Naive B cell (primary cell): ENCODE measurements around the gene CACNB4. TPM values are rescaled to one million over a fixed set of nuclear protein-coding genes. Genes with fewer than 3 reads are reported as not detected.
"Not testable (repeated sequence)": the region's sequence is repeated elsewhere in the genome, so short reads cannot be mapped to it uniquely, and the experiment has no call there.

Experiments used
- ATAC-seq, 2 donors: fragments of 150-1000 bp; cut with Tn5 transposase; 2 replicates each; pipeline ENCODE4 v1.10.0; 2021; ENCODE audit warnings: low read depth in 2 of 2, mild to moderate bottlenecking in 2 of 2, moderate library complexity in 2 of 2
- DNase-seq: peaks from one replicate; pipeline ENCODE4 v3.0.0; 2022
- H3K27ac Mint-ChIP-seq, 6 donors: one replicate each; pipeline ENCODE4 v1.8.0; 2020 to 2022; ENCODE audit warnings: mild to moderate bottlenecking in 6 of 6, mixed read lengths in 6 of 6, moderate library complexity in 5 of 6, inconsistent platforms in 2 of 6
- H3K27me3 Mint-ChIP-seq, 3 donors: one replicate each; pipeline ENCODE4 v1.8.0; 2021 to 2022; ENCODE audit warnings: mixed read lengths in 3 of 3, mild to moderate bottlenecking in 1 of 3
- H3K36me3 Mint-ChIP-seq, 2 donors: one replicate each; pipeline ENCODE4 v1.8.0; 2020 to 2022; ENCODE audit warnings: mixed read lengths in 2 of 2, inconsistent platforms in 1 of 2, mild to moderate bottlenecking in 1 of 2
- H3K4me1 Mint-ChIP-seq, 3 donors: one replicate each; pipeline ENCODE4 v1.8.0; 2020 to 2022; ENCODE audit warnings: mixed read lengths in 3 of 3, inconsistent platforms in 1 of 3, mild to moderate bottlenecking in 1 of 3, moderate library complexity in 1 of 3
- H3K4me3 Mint-ChIP-seq, 8 donors: one replicate each; pipeline ENCODE4 v1.8.0; 2020 to 2022; ENCODE audit warnings: mild to moderate bottlenecking in 8 of 8, mixed read lengths in 8 of 8, moderate library complexity in 8 of 8, inconsistent platforms in 2 of 8
- H3K9me3 Mint-ChIP-seq, 7 donors: one replicate each; pipeline ENCODE4 v1.8.0; 2020 to 2022; ENCODE audit warnings: mixed read lengths in 7 of 7, mild to moderate bottlenecking in 5 of 7, inconsistent platforms in 2 of 7, moderate library complexity in 1 of 7
- polyA plus RNA-seq, 6 donors: library from polyadenylated mRNA; unstranded; fragments of 300-500 nt; fragmentation: Illumina TruSeq; gene quantifications; one replicate each; pipeline ENCODE4 v1.2.3, GENCODE V29; 2021; ENCODE audit warnings: low read depth in 6 of 6

Gene CACNB4
- polyA plus RNA-seq = 1 to 10 TPM in 1 of 6 donors, under 1 TPM in 1, not detected in 4; 0.10 to 3.2 TPM

GRCh38 chr2:152098496-152099366, at the start of gene CACNB4:
CACNB4 (minus strand) TSS chr2:152099044.
- ATAC-seq (peak; percentile 49 to 59), DNase-seq (peak; percentile 4)
- Mint-ChIP-seq H3K4me1 (peaks cover 17 to 27% (median 21%) of the 10 kb centered on the region in 3 donors), H3K36me3 (no peaks in the 10 kb centered on the region), H3K9me3 (no peaks in the 10 kb centered on the region), H3K27ac (peak within 1 kb of the TSS in 4 of 6 donors; percentile 38 to 88 (median 72)), H3K4me3 (peak within 1 kb of the TSS; percentile 84 to 97 (median 88)), H3K27me3 (peaks cover 26 to 34% (median 34%) of the 10 kb centered on the region in 3 donors)

- ATAC-seq (no peak), DNase-seq (no peak)
- peaks cover 8 to 13% of the 10 kb centered on the region in 2 donors for H3K36me3 Mint-ChIP-seq
- no peak overlapping the region for H3K4me3 Mint-ChIP-seq
- peak overlapping the region in 2 of 6 donors; percentile 12 to 45 for H3K27ac Mint-ChIP-seq
- no peaks in the 10 kb centered on the region for H3K27me3 Mint-ChIP-seq
- H3K9me3 Mint-ChIP-seq = no peaks in the 10 kb centered on the region
- H3K4me1 Mint-ChIP-seq = no peaks in the 10 kb centered on the region
These were observed 35.8 kb upstream of the CACNB4 start for GRCh38 chr2:152134488-152135280.

- Mint-ChIP-seq H3K27ac (peak overlapping the region in 1 of 6 donors; percentile 53), H3K4me1 (no peaks in the 10 kb centered on the region), H3K27me3 (no peaks in the 10 kb centered on the region), H3K9me3 (no peaks in the 10 kb centered on the region), H3K4me3 (no peak overlapping the region), H3K36me3 (peaks cover 7 to 8% of the 10 kb centered on the region in 2 donors)
- DNase-seq = no peak
- ATAC-seq = no peak
These were observed 33.5 kb upstream of the CACNB4 start for GRCh38 chr2:152132306-152132705.

GRCh38 chr2:152127628-152128027, 28.8 kb upstream of the CACNB4 start:
- no peak for ATAC-seq
- H3K4me3 Mint-ChIP-seq = no peak overlapping the region
- no peaks in the 10 kb centered on the region for H3K9me3 Mint-ChIP-seq
- H3K27me3 Mint-ChIP-seq = no peaks in the 10 kb centered on the region
- peaks cover 8 to 22% of the 10 kb centered on the region in 2 donors for H3K36me3 Mint-ChIP-seq
- H3K27ac Mint-ChIP-seq = no peak overlapping the region
- DNase-seq = no peak
- H3K4me1 Mint-ChIP-seq = no peaks in the 10 kb centered on the region

DNA sequence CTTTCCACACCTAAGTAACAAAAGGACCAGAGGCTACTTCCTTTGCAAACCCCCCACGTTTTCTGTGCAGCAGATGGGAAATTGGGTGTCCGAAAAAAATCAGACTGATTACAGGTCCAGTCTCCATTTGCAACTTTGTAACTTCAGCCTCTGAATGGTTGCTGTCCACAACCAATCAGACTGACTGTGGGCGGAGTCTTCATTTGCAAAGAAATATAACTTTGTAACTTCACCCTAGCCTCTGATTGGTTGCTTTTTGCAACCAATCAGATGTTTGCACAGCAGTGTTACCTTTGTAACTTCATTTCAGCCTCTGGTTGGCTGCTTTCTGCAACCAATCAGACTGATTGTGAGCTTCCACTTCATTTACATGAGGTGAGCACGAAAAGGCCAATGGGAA, 27.8 kb upstream of the CACNB4 start:
- H3K36me3 Mint-ChIP-seq = peaks cover 1 to 15% of the 10 kb centered on the region in 2 donors
- H3K4me1 Mint-ChIP-seq = no peaks in the 10 kb centered on the region
- no peak overlapping the region for H3K4me3 Mint-ChIP-seq
- no peaks in the 10 kb centered on the region for H3K9me3 Mint-ChIP-seq
- no peaks in the 10 kb centered on the region for H3K27me3 Mint-ChIP-seq
- ATAC-seq (no peak), DNase-seq (no peak)
- no peak overlapping the region for H3K27ac Mint-ChIP-seq

- Mint-ChIP-seq H3K36me3 (peaks cover 0 to 19% of the 10 kb centered on the region in 2 donors), H3K4me3 (no peak overlapping the region), H3K27me3 (no peaks in the 10 kb centered on the region), H3K9me3 (no peaks in the 10 kb centered on the region), H3K27ac (no peak overlapping the region), H3K4me1 (no peaks in the 10 kb centered on the region)
- no peak for DNase-seq
- no peak for ATAC-seq
These were observed 23.3 kb upstream of the CACNB4 start for GRCh38 chr2:152122161-152122560.

GRCh38 chr2:152120430-152120829, 21.6 kb upstream of the CACNB4 start:
- Mint-ChIP-seq H3K36me3 (peaks cover 0 to 23% of the 10 kb centered on the region in 2 donors), H3K9me3 (no peaks in the 10 kb centered on the region), H3K4me1 (no peaks in the 10 kb centered on the region), H3K27ac (peak overlapping the region in 1 of 6 donors; percentile 16), H3K27me3 (no peaks in the 10 kb centered on the region), H3K4me3 (no peak overlapping the region)
- DNase-seq = no peak
- no peak for ATAC-seq

DNA sequence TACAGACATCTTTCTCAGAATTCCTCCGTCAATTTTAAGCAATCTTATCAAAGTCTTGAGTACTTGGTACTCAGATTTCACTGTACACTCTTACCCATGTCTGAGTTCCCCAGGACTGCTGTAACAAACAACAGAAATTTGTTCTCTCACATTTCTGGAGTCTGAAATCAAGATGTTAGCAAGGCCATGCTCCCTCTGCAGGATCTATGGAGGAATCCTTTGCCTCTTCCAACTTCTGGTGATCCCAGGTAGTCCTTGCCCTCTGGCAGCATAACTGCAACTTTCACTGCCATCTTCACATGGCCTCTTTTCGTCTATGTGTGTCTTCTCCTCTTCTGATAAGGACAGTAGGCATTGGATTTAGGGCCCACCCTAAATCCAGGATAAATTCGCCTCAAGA, 17.1 kb upstream of the CACNB4 start:
- H3K4me1 Mint-ChIP-seq = peaks cover 0 to 6% (median 3%) of the 10 kb centered on the region in 3 donors
- H3K27ac Mint-ChIP-seq = peak overlapping the region in 1 of 6 donors; percentile 60
- no peak overlapping the region for H3K4me3 Mint-ChIP-seq

DNA sequence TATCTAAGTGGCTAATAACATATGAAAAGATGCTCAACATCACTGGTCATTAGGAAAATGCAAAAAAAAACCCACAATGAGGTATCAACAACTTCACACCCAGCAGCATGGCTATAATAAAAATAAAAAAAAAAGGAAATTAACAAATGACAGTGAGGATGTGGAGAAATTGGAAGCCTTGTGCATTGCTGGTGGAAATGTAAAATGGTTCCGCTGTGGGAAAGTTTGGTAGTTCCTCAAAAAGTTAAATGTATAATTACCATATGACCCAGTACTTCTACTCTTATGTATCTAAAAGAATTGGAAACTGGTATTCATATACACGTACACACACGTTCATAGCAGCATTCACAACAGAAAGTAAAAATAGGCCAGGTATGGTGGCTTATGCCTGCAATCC, 15.5 kb upstream of the CACNB4 start:
- Mint-ChIP-seq H3K36me3 (peaks cover 0 to 7% of the 10 kb centered on the region in 2 donors), H3K9me3 (peaks cover 0 to 3% (median 0%) of the 10 kb centered on the region in 7 donors), H3K27me3 (no peaks in the 10 kb centered on the region), H3K27ac (no peak overlapping the region), H3K4me3 (no peak overlapping the region), H3K4me1 (peaks cover 0 to 6% (median 3%) of the 10 kb centered on the region in 3 donors)
- no peak for ATAC-seq
- no peak for DNase-seq

More for the DNA sequence above, 17.1 kb upstream of the CACNB4 start:
- DNase-seq (no peak), ATAC-seq (no peak)
- no peaks in the 10 kb centered on the region for H3K27me3 Mint-ChIP-seq
- peaks cover 0 to 11% of the 10 kb centered on the region in 2 donors for H3K36me3 Mint-ChIP-seq
- H3K9me3 Mint-ChIP-seq = peaks cover 0 to 3% (median 0%) of the 10 kb centered on the region in 7 donors

DNA sequence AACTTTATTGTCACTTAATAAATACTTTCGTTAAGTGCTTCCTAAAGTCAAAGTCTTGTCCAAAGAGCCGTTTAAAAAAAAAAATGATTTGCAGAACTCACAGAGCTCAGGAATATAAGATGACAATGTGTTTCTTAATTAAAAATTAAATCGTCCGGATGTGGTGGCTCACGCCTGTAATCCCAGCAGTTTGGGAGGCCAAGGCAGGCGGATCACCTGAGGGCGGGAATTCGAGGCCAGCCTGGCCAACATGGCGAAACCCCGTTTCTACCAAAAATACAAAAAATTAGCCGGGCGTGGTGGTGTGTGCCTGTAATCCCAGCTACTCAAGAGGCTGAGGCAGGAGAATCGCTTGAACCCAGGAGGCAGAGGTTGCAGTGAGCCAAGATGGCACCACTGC, 8.3 kb upstream of the CACNB4 start:
- H3K4me3 Mint-ChIP-seq, H3K4me1 Mint-ChIP-seq, ATAC-seq, H3K9me3 Mint-ChIP-seq, DNase-seq, H3K36me3 Mint-ChIP-seq, H3K27ac Mint-ChIP-seq, H3K27me3 Mint-ChIP-seq: not testable (repeated sequence)

DNA sequence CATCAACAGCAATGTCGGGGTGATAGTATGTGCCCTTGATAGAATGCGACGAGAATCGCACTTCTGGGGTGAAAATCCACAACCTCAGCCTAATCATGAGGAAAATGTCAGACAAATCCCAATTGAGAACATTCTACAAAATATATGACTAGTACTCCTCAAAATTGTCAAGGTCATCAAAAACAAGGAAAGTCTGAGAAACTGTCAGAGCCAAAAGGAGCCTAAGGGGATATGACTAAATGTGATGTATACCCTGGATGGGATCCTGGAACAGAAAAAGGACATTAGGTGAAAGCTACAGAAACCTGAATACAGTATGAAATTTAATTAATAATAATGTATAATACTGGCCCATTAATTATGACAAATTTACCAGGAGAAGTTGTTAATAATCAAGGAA, 7.6 kb upstream of the CACNB4 start:
- H3K36me3 Mint-ChIP-seq = no peaks in the 10 kb centered on the region
- ATAC-seq (no peak), DNase-seq (no peak)
- H3K4me3 Mint-ChIP-seq = no peak overlapping the region
- no peaks in the 10 kb centered on the region for H3K9me3 Mint-ChIP-seq
- no peak overlapping the region for H3K27ac Mint-ChIP-seq
- no peaks in the 10 kb centered on the region for H3K4me1 Mint-ChIP-seq
- peaks cover 0 to 9% (median 9%) of the 10 kb centered on the region in 3 donors for H3K27me3 Mint-ChIP-seq

DNA sequence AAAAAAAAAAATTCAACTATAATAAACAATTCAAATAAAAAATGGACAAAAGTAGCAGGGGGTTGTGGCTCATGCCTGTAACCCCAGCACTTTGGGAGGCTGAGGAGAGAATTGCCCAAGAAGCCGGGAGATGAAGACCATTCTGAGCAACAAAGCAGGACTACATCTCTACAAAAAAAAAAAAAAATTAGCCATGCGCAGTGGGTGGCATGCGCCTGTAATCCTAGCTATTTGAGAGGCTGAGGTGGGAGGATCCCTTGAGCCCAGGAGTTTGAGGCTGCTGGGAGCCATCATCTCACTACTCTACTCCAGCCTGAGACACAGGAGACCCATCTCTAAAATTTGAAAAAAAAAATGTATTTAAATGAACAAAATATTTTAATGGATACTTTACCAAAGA, 4.4 kb upstream of the CACNB4 start:
- Mint-ChIP-seq H3K9me3 (no peaks in the 10 kb centered on the region), H3K4me1 (peaks cover 10 to 15% (median 10%) of the 10 kb centered on the region in 3 donors), H3K27ac (no peak overlapping the region), H3K27me3 (peaks cover 16 to 32% (median 30%) of the 10 kb centered on the region in 3 donors), H3K4me3 (no peak overlapping the region), H3K36me3 (no peaks in the 10 kb centered on the region)
- ATAC-seq = no peak
- DNase-seq = no peak

GRCh38 chr2:152100961-152101360, 2.1 kb upstream of the CACNB4 start:
- H3K4me3 Mint-ChIP-seq = no peak overlapping the region
- H3K36me3 Mint-ChIP-seq = no peaks in the 10 kb centered on the region
- peaks cover 26 to 44% (median 42%) of the 10 kb centered on the region in 3 donors for H3K27me3 Mint-ChIP-seq
- peaks cover 17 to 27% (median 21%) of the 10 kb centered on the region in 3 donors for H3K4me1 Mint-ChIP-seq
- H3K9me3 Mint-ChIP-seq = no peaks in the 10 kb centered on the region
- DNase-seq = no peak
- H3K27ac Mint-ChIP-seq = no peak overlapping the region
- no peak for ATAC-seq
